Smooth muscle cell (in vitro differentiated cells): ENCODE results near the gene SLC30A10. TPM values are rescaled to one million over a fixed set of nuclear protein-coding genes. Genes with fewer than 3 reads are reported as not detected.
"Not testable (repeated sequence)": the region's sequence is repeated elsewhere in the genome, so short reads cannot be mapped to it uniquely, and the experiment has no call there.

Experiments
- DNase-seq: peaks from one replicate; lab custom pipeline; 2025; ENCODE audit not compliant: unreplicated experiment; lab: John Stamatoyannopoulos, UW
- H2AFZ ChIP-seq: fragments of 200-600 bp; sonication (generic); 2 replicates; pipeline ENCODE4 v1.6.0; 2016; ENCODE audit warnings: antibody characterized with exemption, low read depth, mild to moderate bottlenecking
- H3F3A ChIP-seq: fragments of 200-600 bp; sonication (generic); 2 replicates; pipeline ENCODE4 v1.6.0; 2017; ENCODE audit warnings: antibody characterized with exemption, low read depth
- H3K27ac ChIP-seq: fragments of 200-600 bp; sonication (generic); 2 replicates; pipeline ENCODE4 v1.5.1; 2016; ENCODE audit warnings: low read depth, mild to moderate bottlenecking
- H3K27me3 ChIP-seq: fragments of 200-600 bp; sonication (generic); 2 replicates; pipeline ENCODE4 v1.6.1; 2016; ENCODE audit warnings: low read depth, mild to moderate bottlenecking
- H3K36me3 ChIP-seq: fragments of 200-600 bp; sonication (generic); 2 replicates; pipeline ENCODE4 v1.5.1; 2016; ENCODE audit warnings: low read depth
- H3K4me1 ChIP-seq: fragments of 200-600 bp; sonication (generic); 2 replicates; pipeline ENCODE4 v1.5.1; 2016; ENCODE audit warnings: low read depth
- H3K4me2 ChIP-seq: fragments of 200-600 bp; sonication (generic); 2 replicates; pipeline ENCODE4 v1.6.0; 2016; ENCODE audit warnings: mild to moderate bottlenecking
- H3K4me3 ChIP-seq: fragments of 200-600 bp; sonication (generic); 2 replicates; pipeline ENCODE4 v1.5.1; 2016; ENCODE audit warnings: mild to moderate bottlenecking
- H3K79me2 ChIP-seq: fragments of 200-600 bp; sonication (generic); 2 replicates; pipeline ENCODE4 v1.6.0; 2016; ENCODE audit warnings: low read depth, mild to moderate bottlenecking
- H3K9ac ChIP-seq: fragments of 200-600 bp; sonication (generic); 2 replicates; pipeline ENCODE4 v1.6.0; 2016; ENCODE audit warnings: low read depth
- H3K9me3 ChIP-seq: fragments of 200-600 bp; sonication (generic); replicated peaks from 2 replicates; pipeline ENCODE4 v1.5.1; 2016; ENCODE audit warnings: low read depth
- H4K20me1 ChIP-seq: fragments of 200-600 bp; sonication (generic); 2 replicates; pipeline ENCODE4 v1.6.0; 2016; ENCODE audit warnings: low read depth
- CTCF ChIP-seq: fragments of 200-600 bp; sonication (generic); IDR thresholded peaks from 2 replicates; pipeline ENCODE4 v1.5.1; 2017; ENCODE audit warnings: borderline replicate concordance, mild to moderate bottlenecking, antibody characterized with exemption; ENCODE audit not compliant: insufficient read depth, poor library complexity, severe bottlenecking
- WGBS: methylation state at CpG from one replicate; pipeline ENCODE4 v1.1.7; 2016; ENCODE audit warnings: low lambda C conversion rate; 5-methylcytosine and 5-hydroxymethylcytosine counted together
- polyA plus RNA-seq: library from polyadenylated mRNA; unstranded; fragments of >200 nt; fragmentation: Nextera tagmentation; extraction: Ambion mirVana; gene quantifications from 2 replicates; pipeline ENCODE4 v1.2.1, GENCODE V29; 2016
- small RNA-seq: library from RNA; depleted of rRNA; stranded (forward); fragments of <200 nt; gene quantifications from one replicate; pipeline ENCODE3, GENCODE V24; 2014
- total RNA-seq: library from RNA; depleted of rRNA; stranded (reverse); fragments of >200 nt; gene quantifications from 2 replicates; pipeline ENCODE4 v1.2.3, GENCODE V29; 2014

Gene SLC30A10
- total and polyA plus RNA-seq, 2 experiments from 2014 or later: not detected

DNA sequence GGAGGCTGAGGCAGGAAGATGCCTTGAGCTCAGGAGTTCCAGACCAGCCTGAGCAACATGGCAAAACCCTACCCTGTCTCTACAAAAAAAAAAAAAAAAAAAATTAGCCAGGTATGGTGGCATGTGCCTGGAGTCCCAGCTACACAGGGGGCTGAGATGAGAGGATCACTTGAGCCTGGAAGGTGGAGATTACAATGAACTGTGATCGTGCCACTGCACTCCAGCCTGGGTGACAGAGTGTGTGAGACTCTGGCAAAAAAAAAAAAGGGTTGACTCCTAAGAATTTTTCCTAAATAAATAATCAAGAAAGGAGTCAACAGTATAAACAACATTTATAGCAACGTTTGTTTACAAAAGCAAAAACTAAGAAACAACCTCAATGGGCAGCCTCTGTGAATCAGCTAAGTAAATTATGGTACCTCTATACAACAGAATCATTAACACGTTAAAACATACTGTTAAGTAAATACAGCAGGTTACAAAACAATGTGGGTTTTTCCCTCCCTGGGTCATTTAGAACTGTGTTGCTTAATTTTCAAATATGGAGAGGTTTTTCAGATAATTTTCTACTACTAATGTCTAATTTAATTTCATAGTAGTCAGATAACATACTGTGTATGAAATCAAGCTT, 56.8 kb downstream of the SLC30A10 start:
- no peaks in the 10 kb centered on the region for H4K20me1 ChIP-seq
- 61% methylated on average over 3 of the region's 3 CpGs for WGBS
- H3K27ac ChIP-seq: no peak overlapping the region
- H3K27me3 ChIP-seq: peaks cover 18% of the 10 kb centered on the region
- H3K4me1 ChIP-seq: peaks cover 8% of the 10 kb centered on the region
- no peak overlapping the region for H3K4me2 ChIP-seq
- H3K36me3 ChIP-seq: no peaks in the 10 kb centered on the region
- no peaks in the 10 kb centered on the region for H3F3A ChIP-seq
- H3K79me2 ChIP-seq: no peaks in the 10 kb centered on the region
- DNase-seq: no peak
- TF ChIP-seq CTCF: no peak
- H2AFZ ChIP-seq: no peak overlapping the region
- no peak overlapping the region for H3K9ac ChIP-seq
- H3K9me3 ChIP-seq: no peaks in the 10 kb centered on the region
- no peak overlapping the region for H3K4me3 ChIP-seq

- not testable (repeated sequence) for H3K9ac ChIP-seq, H3K4me3 ChIP-seq, H3K36me3 ChIP-seq, H3K9me3 ChIP-seq, H3F3A ChIP-seq, H3K79me2 ChIP-seq, H3K27me3 ChIP-seq, H4K20me1 ChIP-seq, DNase-seq, H3K27ac ChIP-seq, H2AFZ ChIP-seq, H3K4me1 ChIP-seq, H3K4me2 ChIP-seq
- WGBS: 71% methylated on average over 1 of the region's 3 CpGs
Measured at GRCh38 chr1:219868615-219869014, 59.7 kb downstream of the SLC30A10 start.

Small RNA genes within 50 kb of the gene (small RNA-seq; reads per million reads assigned to genes)
- gene RF00012: not detected

Other genes starting within 250 kb of the SLC30A10 start
- gene EPRS1, start 117.9 kb upstream of the SLC30A10 start, total RNA-seq: 71.8 and 79.4 TPM in 2 replicates
- gene EPRS1, start 117.9 kb upstream of the SLC30A10 start, polyA plus RNA-seq: 40.2 and 47.8 TPM in 2 replicates
- 16.3 and 26.5 TPM in 2 replicates for gene BPNT1, start 161.2 kb upstream of the SLC30A10 start, total RNA-seq
- gene BPNT1, start 161.2 kb upstream of the SLC30A10 start, polyA plus RNA-seq: 10.1 and 12.1 TPM in 2 replicates
- gene IARS2, start 165.6 kb upstream of the SLC30A10 start, total RNA-seq: 81.0 and 91.5 TPM in 2 replicates
- gene IARS2, start 165.6 kb upstream of the SLC30A10 start, polyA plus RNA-seq: 42.5 and 47.3 TPM in 2 replicates